Endometrium (tissue), 2 donors: ENCODE measurements around the gene KRT71.

Source experiments
- FAIRE-seq: peaks from 2 replicates; lab custom pipeline; 2012; peaks lifted over from hg19 to GRCh38; lab: Jason Lieb, UNC
- donor health status: control.
- donor health status: control.

The KRT71 gene

GRCh38 chr12:52575256-52575655 is 22.3 kb upstream of the KRT71 start:
- FAIRE-seq, result no peak

GRCh38 chr12:52573743-52574142 is 20.8 kb upstream of the KRT71 start, which contains the start of gene KRT74:
TSS of gene KRT74 (minus strand) at chr12:52573843. CDS start at chr12:52573777, 66 bp downstream.
- FAIRE-seq, result no peak

- no peak for FAIRE-seq
These were observed 20.4 kb upstream of the KRT71 start for GRCh38 chr12:52573306-52573705.

- no peak for FAIRE-seq
These were observed 17.6 kb upstream of the KRT71 start for GRCh38 chr12:52570511-52570910.

- no peak for FAIRE-seq
These were observed 15.2 kb upstream of the KRT71 start for GRCh38 chr12:52568111-52568510.

- no peak for FAIRE-seq
These were observed 13.9 kb upstream of the KRT71 start for GRCh38 chr12:52566847-52567291.

- FAIRE-seq, result no peak
These were observed 11.6 kb upstream of the KRT71 start for GRCh38 chr12:52564582-52564981.

GRCh38 chr12:52561880-52562449 is 9.0 kb upstream of the KRT71 start:
- no peak for FAIRE-seq

GRCh38 chr12:52559979-52560378 is 7.0 kb upstream of the KRT71 start:
- FAIRE-seq, result no peak

GRCh38 chr12:52558781-52559445 is 6.0 kb upstream of the KRT71 start:
- no peak for FAIRE-seq

GRCh38 chr12:52557476-52557875 is 4.5 kb upstream of the KRT71 start:
- no peak for FAIRE-seq

GRCh38 chr12:52555577-52555976 is 2.6 kb upstream of the KRT71 start:
- no peak for FAIRE-seq

GRCh38 chr12:52552055-52552454 is 890 bp downstream of the KRT71 start:
- no peak for FAIRE-seq

GRCh38 chr12:52551216-52551865 is 1.6 kb downstream of the KRT71 start:
- FAIRE-seq, result no peak

GRCh38 chr12:52546126-52546525 is 6.8 kb downstream of the KRT71 start:
- FAIRE-seq, result no peak

- FAIRE-seq, result no peak
These were observed 8.7 kb downstream of the KRT71 start for GRCh38 chr12:52543985-52544883.

GRCh38 chr12:52542785-52543318 is 10.1 kb downstream of the KRT71 start:
- FAIRE-seq, result no peak

- no peak for FAIRE-seq
These were observed 10.8 kb downstream of the KRT71 start for GRCh38 chr12:52542157-52542556.

- no peak for FAIRE-seq
These were observed 11.2 kb downstream of the KRT71 start for GRCh38 chr12:52541709-52542108.

GRCh38 chr12:52540531-52540930 is 12.4 kb downstream of the KRT71 start:
- no peak for FAIRE-seq

GRCh38 chr12:52539821-52540173 is 13.1 kb downstream of the KRT71 start:
- no peak for FAIRE-seq
